LoVo (cell line): ENCODE results near the gene PRAMEF1.
A peak's percentile ranks its signal among the peaks of the same experiment; 100 is the strongest.
"Not testable (repeated sequence)": the region's sequence is repeated elsewhere in the genome, so short reads cannot be mapped to it uniquely, and the experiment has no call there.

Experiments
- DNase-seq: peaks from one replicate; pipeline ENCODE4 v3.0.0-alpha.2; 2016; ENCODE audit warnings: low spot score

PRAMEF1 gene

GRCh38 chr1:12791097-12791496 is at the start of gene PRAMEF1:
Gene PRAMEF1 (plus strand): TSS chr1:12791397. CDS start chr1:12793228, 1,831 bp downstream.
- DNase-seq: not testable (repeated sequence)

- no peak for DNase-seq
Observed at GRCh38 chr1:12741946-12742345, 49.3 kb upstream of the PRAMEF1 start.

GRCh38 chr1:12745126-12745991 is 45.8 kb upstream of the PRAMEF1 start:
- peak; percentile 29 for DNase-seq

GRCh38 chr1:12745992-12746323 is 45.2 kb upstream of the PRAMEF1 start, which contains the start of gene CFAP107:
Gene CFAP107 (plus strand): TSS chr1:12746200. CDS start chr1:12746431, 231 bp downstream.
- no peak for DNase-seq

- DNase-seq: no peak
Observed at GRCh38 chr1:12748778-12749355, 42.3 kb upstream of the PRAMEF1 start.

GRCh38 chr1:12754738-12755137 is 36.5 kb upstream of the PRAMEF1 start:
- no peak for DNase-seq

GRCh38 chr1:12756273-12756672 is 34.9 kb upstream of the PRAMEF1 start:
- DNase-seq: no peak

- DNase-seq: no peak
Observed at GRCh38 chr1:12756768-12757413, 34.3 kb upstream of the PRAMEF1 start.

GRCh38 chr1:12757836-12758235 is 33.4 kb upstream of the PRAMEF1 start:
- DNase-seq: no peak

- DNase-seq: no peak
Observed at GRCh38 chr1:12760256-12760795, 30.9 kb upstream of the PRAMEF1 start.

GRCh38 chr1:12761781-12762180 is 29.4 kb upstream of the PRAMEF1 start:
- DNase-seq: no peak

- DNase-seq: no peak
Observed at GRCh38 chr1:12762766-12763165, 28.4 kb upstream of the PRAMEF1 start.

- DNase-seq: no peak
Observed at GRCh38 chr1:12763479-12763878, 27.7 kb upstream of the PRAMEF1 start.

- DNase-seq: no peak
Observed at GRCh38 chr1:12764016-12764415, 27.2 kb upstream of the PRAMEF1 start.

GRCh38 chr1:12769031-12769430 is 22.2 kb upstream of the PRAMEF1 start:
- no peak for DNase-seq

GRCh38 chr1:12769976-12770505 is 21.2 kb upstream of the PRAMEF1 start:
- DNase-seq: no peak

GRCh38 chr1:12770620-12771019 is 20.6 kb upstream of the PRAMEF1 start:
- no peak for DNase-seq

GRCh38 chr1:12771186-12771585 is 20.0 kb upstream of the PRAMEF1 start:
- DNase-seq: no peak

GRCh38 chr1:12772520-12772919 is 18.7 kb upstream of the PRAMEF1 start:
- no peak for DNase-seq

GRCh38 chr1:12773438-12773837 is 17.8 kb upstream of the PRAMEF1 start, which contains the start of gene PRAMEF12:
Gene PRAMEF12 (plus strand): TSS chr1:12773738. CDS start chr1:12774868, 1,130 bp downstream.
- no peak for DNase-seq

- DNase-seq: no peak
Observed at GRCh38 chr1:12774801-12775345, 16.3 kb upstream of the PRAMEF1 start.

GRCh38 chr1:12775443-12775842 is 15.8 kb upstream of the PRAMEF1 start:
- no peak for DNase-seq
